MCF 10A (cell line): ENCODE data around the gene LTB. TPM values are rescaled to one million over a fixed set of nuclear protein-coding genes. Genes with fewer than 3 reads are reported as not detected.

Source experiments
- BruUV-seq: library from RNA; stranded (reverse); fragments of 400-500 nt; replicated peaks from 2 replicates; lab custom pipeline; 2021; lab: Mats Ljungman, UMichigan
- CTCF ChIA-PET: fragments of 300-600 bp; sonication (Branson Sonifier 250); formaldehyde crosslinking; extraction: SDS; loops from one replicate; lab custom pipeline; 2021; ENCODE audit warnings: antibody characterized with exemption, inconsistent platforms; lab: Yijun Ruan, JAX
- POLR2A ChIA-PET: fragments of 300-600, 350-650 bp; sonication (Branson Sonifier 250); formaldehyde crosslinking; extraction: SDS; loops from one replicate; lab custom pipeline; 2020; ENCODE audit warnings: antibody characterized with exemption, inconsistent platforms; lab: Yijun Ruan, JAX
- DNase-seq: peaks from one replicate; pipeline ENCODE4 v3.0.0-alpha.2; 2018; ENCODE audit not compliant: unreplicated experiment
- H3K27ac Mint-ChIP-seq: one replicate; pipeline ENCODE4 v1.8.0; 2022; ENCODE audit warnings: mild to moderate bottlenecking, low read depth, mixed read lengths; ENCODE audit not compliant: unreplicated experiment
- H3K27me3 Mint-ChIP-seq: one replicate; pipeline ENCODE4 v1.8.0; 2022; ENCODE audit warnings: mixed read lengths; ENCODE audit not compliant: insufficient read depth, unreplicated experiment
- H3K36me3 Mint-ChIP-seq: one replicate; pipeline ENCODE4 v1.8.0; 2022; ENCODE audit warnings: mild to moderate bottlenecking, moderate library complexity, mixed read lengths; ENCODE audit not compliant: insufficient read depth, unreplicated experiment
- H3K4me1 Mint-ChIP-seq: one replicate; pipeline ENCODE4 v1.8.0; 2022; ENCODE audit warnings: mixed read lengths; ENCODE audit not compliant: insufficient read depth, unreplicated experiment
- H3K4me3 Mint-ChIP-seq: one replicate; pipeline ENCODE4 v1.8.0; 2022; ENCODE audit warnings: mild to moderate bottlenecking, moderate library complexity, mixed read lengths; ENCODE audit not compliant: unreplicated experiment
- H3K9me3 Mint-ChIP-seq: one replicate; pipeline ENCODE4 v1.8.0; 2022; ENCODE audit warnings: mixed read lengths; ENCODE audit not compliant: unreplicated experiment
- intact Hi-C: fragments of 100-400 bp; cut with micrococcal nuclease; formaldehyde crosslinking; loops from 2 replicates; pipeline ENCODE4 v1.14.1; 2022
- total RNA-seq: library from RNA; stranded (reverse); gene quantifications from 2 replicates; pipeline ENCODE4 v1.2.3, GENCODE V29; 2022
- TF ChIP-seq, protein P1 (sequence below): fragments of 200-600 bp; IDR thresholded peaks from one replicate; pipeline ENCODE4 v1.8.0; 2022; ENCODE audit warnings: antibody characterized with exemption, mild to moderate bottlenecking; ENCODE audit not compliant: unreplicated experiment

The LTB gene
- total RNA-seq, 1 experiment from 2014 or later, result 0.37 TPM

DNA sequence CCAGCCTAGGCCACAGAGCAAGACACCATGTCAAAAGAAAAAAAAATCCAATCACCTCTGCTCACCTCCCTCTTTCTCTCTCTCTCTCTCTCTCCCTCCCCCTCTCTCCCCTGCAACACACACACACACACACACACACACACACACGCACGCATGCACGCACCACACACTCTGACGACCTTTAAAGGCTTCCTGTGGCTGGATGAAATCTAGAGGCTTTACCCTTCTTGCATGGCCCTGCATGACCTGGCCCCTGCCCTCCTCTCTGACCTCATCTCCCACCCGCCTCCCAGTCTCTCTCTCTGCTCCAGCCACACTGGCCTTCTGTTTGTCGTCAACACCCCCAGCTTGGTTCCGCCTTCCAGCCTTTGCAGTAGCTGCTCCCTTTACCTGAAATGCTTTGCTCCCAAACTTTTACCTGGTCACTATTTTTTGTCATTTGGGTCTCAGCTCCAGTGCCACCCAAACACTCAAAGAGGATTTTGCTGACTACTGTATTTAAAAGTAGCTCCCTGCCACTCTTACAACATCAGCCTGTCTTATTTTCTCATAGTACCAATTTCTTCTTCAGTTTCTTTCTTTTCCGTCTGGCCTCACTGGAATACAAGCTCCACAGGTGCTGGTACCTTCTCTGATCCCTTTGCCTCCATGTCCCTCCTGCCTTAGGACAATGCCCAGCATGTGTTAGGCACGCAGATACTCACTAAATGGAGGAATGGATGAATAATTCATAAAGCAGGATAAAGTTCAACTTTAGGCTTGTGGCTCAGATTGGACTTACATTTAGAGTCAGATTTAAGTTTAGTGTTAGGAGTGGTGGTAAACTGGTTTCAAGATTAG, 14.5 kb downstream of the LTB start:
- peaks cover 6% of the 10 kb centered on the region for H3K4me1 Mint-ChIP-seq
- no TSS peak for BruUV-seq
- ChIA-PET POLR2A (no interaction called here), CTCF (interaction anchor here (0.5 to 0.7 kb wide), 3 partner anchors 282 to 372 kb away, joined by 3 read pairs; no protein-coding TSS in a partner anchor)
- H3K4me3 Mint-ChIP-seq, result no peak overlapping the region
- DNase-seq, result no peak
- TF ChIP-seq, protein P1, sequence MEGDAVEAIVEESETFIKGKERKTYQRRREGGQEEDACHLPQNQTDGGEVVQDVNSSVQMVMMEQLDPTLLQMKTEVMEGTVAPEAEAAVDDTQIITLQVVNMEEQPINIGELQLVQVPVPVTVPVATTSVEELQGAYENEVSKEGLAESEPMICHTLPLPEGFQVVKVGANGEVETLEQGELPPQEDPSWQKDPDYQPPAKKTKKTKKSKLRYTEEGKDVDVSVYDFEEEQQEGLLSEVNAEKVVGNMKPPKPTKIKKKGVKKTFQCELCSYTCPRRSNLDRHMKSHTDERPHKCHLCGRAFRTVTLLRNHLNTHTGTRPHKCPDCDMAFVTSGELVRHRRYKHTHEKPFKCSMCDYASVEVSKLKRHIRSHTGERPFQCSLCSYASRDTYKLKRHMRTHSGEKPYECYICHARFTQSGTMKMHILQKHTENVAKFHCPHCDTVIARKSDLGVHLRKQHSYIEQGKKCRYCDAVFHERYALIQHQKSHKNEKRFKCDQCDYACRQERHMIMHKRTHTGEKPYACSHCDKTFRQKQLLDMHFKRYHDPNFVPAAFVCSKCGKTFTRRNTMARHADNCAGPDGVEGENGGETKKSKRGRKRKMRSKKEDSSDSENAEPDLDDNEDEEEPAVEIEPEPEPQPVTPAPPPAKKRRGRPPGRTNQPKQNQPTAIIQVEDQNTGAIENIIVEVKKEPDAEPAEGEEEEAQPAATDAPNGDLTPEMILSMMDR, result no peak
- H3K36me3 Mint-ChIP-seq, result no peaks in the 10 kb centered on the region
- no peaks in the 10 kb centered on the region for H3K9me3 Mint-ChIP-seq
- no peak overlapping the region for H3K27ac Mint-ChIP-seq
- intact Hi-C loops, result no loop called here
- peaks cover 18% of the 10 kb centered on the region for H3K27me3 Mint-ChIP-seq

DNA sequence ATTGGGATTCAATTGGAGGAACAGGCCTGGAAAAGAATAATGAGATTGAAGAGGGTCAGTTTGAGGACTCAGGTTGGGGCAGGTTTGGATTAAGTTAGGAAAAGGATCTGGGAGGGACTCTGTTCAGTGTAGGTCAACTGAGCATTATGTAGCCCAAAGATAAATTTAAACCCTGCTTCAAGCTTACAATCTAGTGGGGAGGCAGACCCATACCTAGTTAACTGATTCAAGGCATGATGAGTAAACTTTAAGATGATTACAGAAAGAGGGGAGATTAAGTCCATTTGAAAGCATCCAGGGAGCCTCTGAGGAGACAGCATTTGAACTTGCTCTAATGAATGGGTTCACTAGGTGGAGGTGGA, 21.5 kb downstream of the LTB start:
- no TSS peak for BruUV-seq
- H3K27me3 Mint-ChIP-seq, result no peaks in the 10 kb centered on the region
- H3K4me1 Mint-ChIP-seq, result peaks cover 20% of the 10 kb centered on the region
- no peak overlapping the region for H3K27ac Mint-ChIP-seq
- ChIA-PET POLR2A (interaction anchor here (1.0 to 1.2 kb wide), 4 partner anchors 10 to 35 kb away, joined by 3 to 4 read pairs (median 3); no protein-coding TSS in a partner anchor), CTCF (interaction anchor here (1.0 kb wide), 1 partner anchor 38 kb away, joined by 3 read pairs; no protein-coding TSS in a partner anchor)
- H3K9me3 Mint-ChIP-seq, result no peaks in the 10 kb centered on the region
- intact Hi-C loops, result no loop called here
- peaks cover 39% of the 10 kb centered on the region for H3K36me3 Mint-ChIP-seq
- no peak overlapping the region for H3K4me3 Mint-ChIP-seq
- TF ChIP-seq, protein P1, result no peak
- DNase-seq, result no peak

DNA sequence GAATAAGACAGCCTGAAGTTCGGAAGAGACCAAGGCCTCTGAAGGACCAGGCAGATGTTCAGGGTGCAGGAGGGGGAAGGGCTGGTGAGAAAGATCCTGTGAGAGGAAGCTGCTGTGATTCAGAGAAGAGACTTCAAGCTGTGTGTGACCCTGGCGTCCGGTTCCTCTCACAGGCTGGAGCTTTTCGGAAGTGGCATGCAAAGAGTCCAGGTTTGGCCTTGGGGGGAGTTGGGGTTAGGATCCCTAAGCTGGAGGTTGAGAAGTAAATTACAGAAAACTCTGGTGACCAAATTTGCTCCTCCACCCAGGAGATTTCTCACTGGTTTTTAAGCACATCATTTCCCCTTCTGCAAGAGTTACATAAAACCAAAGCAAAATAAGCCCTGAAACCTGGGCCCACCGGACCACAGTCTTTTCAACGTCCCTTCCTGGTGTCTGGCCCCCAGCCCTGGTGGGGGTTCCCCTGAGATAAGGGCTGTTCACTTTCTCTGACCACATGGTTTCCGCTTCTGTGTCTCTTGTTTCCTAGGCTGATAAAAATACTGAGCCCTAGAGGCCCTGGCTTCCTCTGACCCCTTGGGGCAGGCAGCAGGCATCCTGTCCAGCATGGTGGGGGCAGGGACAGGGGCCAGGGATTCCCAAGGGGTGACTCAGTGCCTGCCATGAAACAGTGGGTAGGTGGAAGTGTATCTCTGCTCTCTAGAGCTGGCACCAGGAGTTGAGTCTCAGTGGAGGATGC, 22.1 kb downstream of the LTB start:
- CTCF ChIA-PET, result interaction anchor here (0.6 to 1.3 kb wide), 3 partner anchors 20 to 1142 kb away, joined by 3 to 4 read pairs (median 4); no protein-coding TSS in a partner anchor
- TF ChIP-seq, protein P1, result no peak
- intact Hi-C loops, result no loop called here
- DNase-seq, result peak; percentile 73
- no peaks in the 10 kb centered on the region for H3K27me3 Mint-ChIP-seq
- H3K27ac Mint-ChIP-seq, result no peak overlapping the region
- H3K4me3 Mint-ChIP-seq, result no peak overlapping the region
- no TSS peak for BruUV-seq
- no peaks in the 10 kb centered on the region for H3K9me3 Mint-ChIP-seq
- peaks cover 39% of the 10 kb centered on the region for H3K36me3 Mint-ChIP-seq
- POLR2A ChIA-PET, result interaction anchor here (1.0 to 1.2 kb wide), 3 partner anchors 14 to 26 kb away, joined by 3 read pairs; no protein-coding TSS in a partner anchor
- H3K4me1 Mint-ChIP-seq, result peaks cover 20% of the 10 kb centered on the region

DNA sequence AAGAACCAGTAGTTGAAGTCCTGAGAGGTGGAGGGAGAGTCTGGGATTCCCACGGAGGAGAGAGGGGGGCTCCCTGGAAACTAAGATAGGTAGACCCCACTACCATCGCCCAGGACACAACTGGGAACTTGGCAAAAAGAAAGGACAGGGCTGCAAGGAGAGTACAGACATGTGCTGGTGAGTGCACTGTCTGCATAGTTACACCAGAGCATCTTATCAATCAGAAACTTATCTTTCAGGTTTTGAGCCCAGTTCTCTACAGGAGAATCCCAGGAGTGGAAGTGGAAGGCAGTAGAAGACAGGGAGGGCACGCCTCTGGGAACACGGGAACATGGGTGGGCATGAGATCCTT, 22.6 kb downstream of the LTB start:
- H3K9me3 Mint-ChIP-seq, result no peaks in the 10 kb centered on the region
- ChIA-PET CTCF (interaction anchor here (0.6 to 1.3 kb wide), 2 partner anchors 20 to 1142 kb away, joined by 4 read pairs; no protein-coding TSS in a partner anchor), POLR2A (interaction anchor here (1.0 to 1.1 kb wide), 2 partner anchors 15 to 27 kb away, joined by 3 read pairs; no protein-coding TSS in a partner anchor)
- no peak for DNase-seq
- H3K4me1 Mint-ChIP-seq, result peaks cover 20% of the 10 kb centered on the region
- no peak overlapping the region for H3K27ac Mint-ChIP-seq
- TF ChIP-seq, protein P1, result no peak
- H3K36me3 Mint-ChIP-seq, result peaks cover 39% of the 10 kb centered on the region
- intact Hi-C loops, result no loop called here
- no TSS peak for BruUV-seq
- no peaks in the 10 kb centered on the region for H3K27me3 Mint-ChIP-seq
- H3K4me3 Mint-ChIP-seq, result no peak overlapping the region
